ENCODE measurements around the gene ANKDD1A. TPM values are rescaled to one million over a fixed set of nuclear protein-coding genes. Genes with fewer than 3 reads are reported as not detected.

ANKDD1A gene
- total RNA-seq, 1 experiment from 2014 or later: 6.1 TPM

DNA sequence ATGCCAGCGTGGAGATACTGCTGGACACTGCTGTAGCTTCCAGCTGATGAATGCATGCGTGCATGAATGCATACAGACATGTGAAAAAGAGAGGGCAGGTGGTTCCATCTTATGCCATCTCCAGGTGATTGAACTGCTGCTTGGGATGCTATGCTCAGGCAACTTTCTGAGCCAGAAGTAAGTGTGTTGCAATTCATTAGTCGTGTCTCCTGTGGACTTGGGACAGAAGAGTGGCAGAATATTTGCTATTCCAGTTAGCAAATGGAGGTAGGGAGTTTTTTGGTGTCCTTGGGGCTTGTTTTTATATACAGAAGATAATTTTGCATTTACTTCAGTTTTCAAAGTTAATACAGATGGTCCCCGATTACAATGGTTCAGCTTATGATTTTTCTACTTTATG lies 33.3 kb downstream of the ANKDD1A start:
- CTCF ChIA-PET: interaction anchor here (0.9 kb wide), 1 partner anchor 19 kb away, joined by 3 read pairs; no protein-coding TSS in a partner anchor

DNA sequence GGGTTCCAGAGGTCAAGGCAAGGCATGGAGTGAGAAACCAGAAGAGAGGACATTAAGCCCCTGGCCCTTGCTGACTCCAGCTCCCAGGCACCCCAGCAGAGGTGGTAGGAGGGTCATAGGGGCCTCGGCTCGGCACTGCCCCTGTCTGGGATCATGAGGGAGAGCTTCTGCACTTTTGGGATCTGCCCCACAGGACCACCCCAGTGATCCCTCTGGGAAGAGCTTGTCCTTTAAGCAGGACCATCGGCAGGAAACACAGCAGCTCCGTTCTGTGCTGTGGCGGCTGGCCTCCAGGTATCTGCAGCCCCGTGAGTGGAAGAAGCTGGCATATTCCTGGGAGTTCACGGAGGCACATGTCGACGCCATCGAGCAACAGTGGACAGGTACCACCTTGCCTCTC lies 35.5 kb downstream of the ANKDD1A start:
- Mint-ChIP-seq H3K4me1 (0 out of 2 replicates have a peak, but pooled peaks cover 4% of the 10 kb centered on the region), H3K27ac (no peak overlapping the region), H3K4me3 (no peak overlapping the region), H3K9me3 (peaks cover 15% of the 10 kb centered on the region), H3K36me3 (peaks cover 19% of the 10 kb centered on the region), H3K27me3 (ENCODE audit: low read depth) (no peaks in the 10 kb centered on the region; the same call in 1 of the 2 replicates)
- ATAC-seq: peak; percentile 62
- ChIA-PET POLR2A (no interaction called here), CTCF (interaction anchor here (1.0 to 1.2 kb wide), 6 partner anchors 8 to 72 kb away, joined by 3 to 4 read pairs (median 4); no protein-coding TSS in a partner anchor)
- no peak for DNase-seq (ENCODE audit: low spot score)
- TF ChIP-seq, protein P1, sequence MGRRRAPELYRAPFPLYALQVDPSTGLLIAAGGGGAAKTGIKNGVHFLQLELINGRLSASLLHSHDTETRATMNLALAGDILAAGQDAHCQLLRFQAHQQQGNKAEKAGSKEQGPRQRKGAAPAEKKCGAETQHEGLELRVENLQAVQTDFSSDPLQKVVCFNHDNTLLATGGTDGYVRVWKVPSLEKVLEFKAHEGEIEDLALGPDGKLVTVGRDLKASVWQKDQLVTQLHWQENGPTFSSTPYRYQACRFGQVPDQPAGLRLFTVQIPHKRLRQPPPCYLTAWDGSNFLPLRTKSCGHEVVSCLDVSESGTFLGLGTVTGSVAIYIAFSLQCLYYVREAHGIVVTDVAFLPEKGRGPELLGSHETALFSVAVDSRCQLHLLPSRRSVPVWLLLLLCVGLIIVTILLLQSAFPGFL (CRISPR knock-in tag; IDR thresholded peaks at IDR 0.05; ENCODE audit: borderline replicate concordance): no peak
- TF ChIP-seq FOXP1 (CRISPR knock-in tag; IDR thresholded peaks at IDR 0.05; ENCODE audit: borderline replicate concordance) (no peak), ATF1 (CRISPR knock-in tag; IDR thresholded peaks at IDR 0.05) (no peak), CREB1 (CRISPR knock-in tag; IDR thresholded peaks at IDR 0.05) (no peak), ZNF423 (CRISPR knock-in tag; IDR thresholded peaks at IDR 0.05) (no peak), NR3C1 (CRISPR knock-in tag; conservative IDR thresholded peaks at IDR 0.05; ENCODE audit: low read depth) (no peak), TEAD1 (CRISPR knock-in tag; IDR thresholded peaks at IDR 0.05) (no peak), IRF2 (CRISPR knock-in tag; IDR thresholded peaks at IDR 0.05; ENCODE audit: borderline replicate concordance, low read depth) (no peak), ZNF232 (CRISPR knock-in tag; IDR thresholded peaks at IDR 0.05) (no peak)
- TF ChIP-seq, protein P2, sequence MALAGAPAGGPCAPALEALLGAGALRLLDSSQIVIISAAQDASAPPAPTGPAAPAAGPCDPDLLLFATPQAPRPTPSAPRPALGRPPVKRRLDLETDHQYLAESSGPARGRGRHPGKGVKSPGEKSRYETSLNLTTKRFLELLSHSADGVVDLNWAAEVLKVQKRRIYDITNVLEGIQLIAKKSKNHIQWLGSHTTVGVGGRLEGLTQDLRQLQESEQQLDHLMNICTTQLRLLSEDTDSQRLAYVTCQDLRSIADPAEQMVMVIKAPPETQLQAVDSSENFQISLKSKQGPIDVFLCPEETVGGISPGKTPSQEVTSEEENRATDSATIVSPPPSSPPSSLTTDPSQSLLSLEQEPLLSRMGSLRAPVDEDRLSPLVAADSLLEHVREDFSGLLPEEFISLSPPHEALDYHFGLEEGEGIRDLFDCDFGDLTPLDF (CRISPR knock-in tag; IDR thresholded peaks at IDR 0.05): no peak
- TF ChIP-seq, protein P3, sequence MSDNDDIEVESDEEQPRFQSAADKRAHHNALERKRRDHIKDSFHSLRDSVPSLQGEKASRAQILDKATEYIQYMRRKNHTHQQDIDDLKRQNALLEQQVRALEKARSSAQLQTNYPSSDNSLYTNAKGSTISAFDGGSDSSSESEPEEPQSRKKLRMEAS (CRISPR knock-in tag; IDR thresholded peaks at IDR 0.05): no peak
- TF ChIP-seq, protein P4, sequence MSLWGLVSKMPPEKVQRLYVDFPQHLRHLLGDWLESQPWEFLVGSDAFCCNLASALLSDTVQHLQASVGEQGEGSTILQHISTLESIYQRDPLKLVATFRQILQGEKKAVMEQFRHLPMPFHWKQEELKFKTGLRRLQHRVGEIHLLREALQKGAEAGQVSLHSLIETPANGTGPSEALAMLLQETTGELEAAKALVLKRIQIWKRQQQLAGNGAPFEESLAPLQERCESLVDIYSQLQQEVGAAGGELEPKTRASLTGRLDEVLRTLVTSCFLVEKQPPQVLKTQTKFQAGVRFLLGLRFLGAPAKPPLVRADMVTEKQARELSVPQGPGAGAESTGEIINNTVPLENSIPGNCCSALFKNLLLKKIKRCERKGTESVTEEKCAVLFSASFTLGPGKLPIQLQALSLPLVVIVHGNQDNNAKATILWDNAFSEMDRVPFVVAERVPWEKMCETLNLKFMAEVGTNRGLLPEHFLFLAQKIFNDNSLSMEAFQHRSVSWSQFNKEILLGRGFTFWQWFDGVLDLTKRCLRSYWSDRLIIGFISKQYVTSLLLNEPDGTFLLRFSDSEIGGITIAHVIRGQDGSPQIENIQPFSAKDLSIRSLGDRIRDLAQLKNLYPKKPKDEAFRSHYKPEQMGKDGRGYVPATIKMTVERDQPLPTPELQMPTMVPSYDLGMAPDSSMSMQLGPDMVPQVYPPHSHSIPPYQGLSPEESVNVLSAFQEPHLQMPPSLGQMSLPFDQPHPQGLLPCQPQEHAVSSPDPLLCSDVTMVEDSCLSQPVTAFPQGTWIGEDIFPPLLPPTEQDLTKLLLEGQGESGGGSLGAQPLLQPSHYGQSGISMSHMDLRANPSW (CRISPR knock-in tag; conservative IDR thresholded peaks at IDR 0.05; ENCODE audit: low read depth): no peak
- TF ChIP-seq, protein P5, sequence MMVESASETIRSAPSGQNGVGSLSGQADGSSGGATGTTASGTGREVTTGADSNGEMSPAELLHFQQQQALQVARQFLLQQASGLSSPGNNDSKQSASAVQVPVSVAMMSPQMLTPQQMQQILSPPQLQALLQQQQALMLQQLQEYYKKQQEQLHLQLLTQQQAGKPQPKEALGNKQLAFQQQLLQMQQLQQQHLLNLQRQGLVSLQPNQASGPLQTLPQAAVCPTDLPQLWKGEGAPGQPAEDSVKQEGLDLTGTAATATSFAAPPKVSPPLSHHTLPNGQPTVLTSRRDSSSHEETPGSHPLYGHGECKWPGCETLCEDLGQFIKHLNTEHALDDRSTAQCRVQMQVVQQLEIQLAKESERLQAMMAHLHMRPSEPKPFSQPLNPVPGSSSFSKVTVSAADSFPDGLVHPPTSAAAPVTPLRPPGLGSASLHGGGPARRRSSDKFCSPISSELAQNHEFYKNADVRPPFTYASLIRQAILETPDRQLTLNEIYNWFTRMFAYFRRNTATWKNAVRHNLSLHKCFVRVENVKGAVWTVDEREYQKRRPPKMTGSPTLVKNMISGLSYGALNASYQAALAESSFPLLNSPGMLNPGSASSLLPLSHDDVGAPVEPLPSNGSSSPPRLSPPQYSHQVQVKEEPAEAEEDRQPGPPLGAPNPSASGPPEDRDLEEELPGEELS (CRISPR knock-in tag; IDR thresholded peaks at IDR 0.05): no peak

More for the DNA sequence above, 33.3 kb downstream of the ANKDD1A start:
- DNase-seq (ENCODE audit: low spot score) (no peak), ATAC-seq (no peak)
- TF ChIP-seq, protein P6, sequence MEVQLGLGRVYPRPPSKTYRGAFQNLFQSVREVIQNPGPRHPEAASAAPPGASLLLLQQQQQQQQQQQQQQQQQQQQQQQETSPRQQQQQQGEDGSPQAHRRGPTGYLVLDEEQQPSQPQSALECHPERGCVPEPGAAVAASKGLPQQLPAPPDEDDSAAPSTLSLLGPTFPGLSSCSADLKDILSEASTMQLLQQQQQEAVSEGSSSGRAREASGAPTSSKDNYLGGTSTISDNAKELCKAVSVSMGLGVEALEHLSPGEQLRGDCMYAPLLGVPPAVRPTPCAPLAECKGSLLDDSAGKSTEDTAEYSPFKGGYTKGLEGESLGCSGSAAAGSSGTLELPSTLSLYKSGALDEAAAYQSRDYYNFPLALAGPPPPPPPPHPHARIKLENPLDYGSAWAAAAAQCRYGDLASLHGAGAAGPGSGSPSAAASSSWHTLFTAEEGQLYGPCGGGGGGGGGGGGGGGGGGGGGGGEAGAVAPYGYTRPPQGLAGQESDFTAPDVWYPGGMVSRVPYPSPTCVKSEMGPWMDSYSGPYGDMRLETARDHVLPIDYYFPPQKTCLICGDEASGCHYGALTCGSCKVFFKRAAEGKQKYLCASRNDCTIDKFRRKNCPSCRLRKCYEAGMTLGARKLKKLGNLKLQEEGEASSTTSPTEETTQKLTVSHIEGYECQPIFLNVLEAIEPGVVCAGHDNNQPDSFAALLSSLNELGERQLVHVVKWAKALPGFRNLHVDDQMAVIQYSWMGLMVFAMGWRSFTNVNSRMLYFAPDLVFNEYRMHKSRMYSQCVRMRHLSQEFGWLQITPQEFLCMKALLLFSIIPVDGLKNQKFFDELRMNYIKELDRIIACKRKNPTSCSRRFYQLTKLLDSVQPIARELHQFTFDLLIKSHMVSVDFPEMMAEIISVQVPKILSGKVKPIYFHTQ (CRISPR knock-in tag; IDR thresholded peaks at IDR 0.05): no peak
- TF ChIP-seq, protein P7, sequence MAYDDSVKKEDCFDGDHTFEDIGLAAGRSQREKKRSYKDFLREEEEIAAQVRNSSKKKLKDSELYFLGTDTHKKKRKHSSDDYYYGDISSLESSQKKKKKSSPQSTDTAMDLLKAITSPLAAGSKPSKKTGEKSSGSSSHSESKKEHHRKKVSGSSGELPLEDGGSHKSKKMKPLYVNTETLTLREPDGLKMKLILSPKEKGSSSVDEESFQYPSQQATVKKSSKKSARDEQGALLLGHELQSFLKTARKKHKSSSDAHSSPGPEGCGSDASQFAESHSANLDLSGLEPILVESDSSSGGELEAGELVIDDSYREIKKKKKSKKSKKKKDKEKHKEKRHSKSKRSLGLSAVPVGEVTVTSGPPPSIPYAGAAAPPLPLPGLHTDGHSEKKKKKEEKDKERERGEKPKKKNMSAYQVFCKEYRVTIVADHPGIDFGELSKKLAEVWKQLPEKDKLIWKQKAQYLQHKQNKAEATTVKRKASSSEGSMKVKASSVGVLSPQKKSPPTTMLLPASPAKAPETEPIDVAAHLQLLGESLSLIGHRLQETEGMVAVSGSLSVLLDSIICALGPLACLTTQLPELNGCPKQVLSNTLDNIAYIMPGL (CRISPR knock-in tag; IDR thresholded peaks at IDR 0.05): no peak
- TF ChIP-seq, protein P8, sequence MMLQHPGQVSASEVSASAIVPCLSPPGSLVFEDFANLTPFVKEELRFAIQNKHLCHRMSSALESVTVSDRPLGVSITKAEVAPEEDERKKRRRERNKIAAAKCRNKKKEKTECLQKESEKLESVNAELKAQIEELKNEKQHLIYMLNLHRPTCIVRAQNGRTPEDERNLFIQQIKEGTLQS (CRISPR knock-in tag; conservative IDR thresholded peaks at IDR 0.05): no peak
- TF ChIP-seq TCF7 (CRISPR knock-in tag; IDR thresholded peaks at IDR 0.05; ENCODE audit: low read depth) (no peak), TEAD4 (CRISPR knock-in tag; IDR thresholded peaks at IDR 0.05) (no peak), SP1 (CRISPR knock-in tag; conservative IDR thresholded peaks at IDR 0.05) (no peak), ZBTB21 (CRISPR knock-in tag; IDR thresholded peaks at IDR 0.05; ENCODE audit: borderline replicate concordance) (no peak), FOXP1 (CRISPR knock-in tag; IDR thresholded peaks at IDR 0.05; ENCODE audit: borderline replicate concordance) (no peak)
- TF ChIP-seq, protein P2 (CRISPR knock-in tag; IDR thresholded peaks at IDR 0.05): no peak
- peak overlapping the region; percentile 42; the same call in 1 of the 2 replicates for H3K27ac Mint-ChIP-seq
- H3K36me3 Mint-ChIP-seq: peaks cover 3% of the 10 kb centered on the region
- H3K9me3 Mint-ChIP-seq: peaks cover 3% of the 10 kb centered on the region
- no peaks in the 10 kb centered on the region for H3K27me3 Mint-ChIP-seq (ENCODE audit: low read depth)
- POLR2A ChIA-PET: no interaction called here
- H3K4me3 Mint-ChIP-seq: no peak overlapping the region
- H3K4me1 Mint-ChIP-seq: 0 out of 2 replicates have a peak, but pooled peaks cover 4% of the 10 kb centered on the region

Data from WTC11 (cell line).